Epidermal melanocyte (primary cell): ENCODE measurements around the gene LYRM1.
"Not testable (repeated sequence)": the region's sequence is repeated elsewhere in the genome, so short reads cannot be mapped to it uniquely, and the experiment has no call there.

Experiments
- DNase-seq: peaks from one replicate; pipeline ENCODE4 v3.0.0; 2011; ENCODE audit warnings: low spot score; ENCODE audit not compliant: insufficient read length

Gene LYRM1

DNA sequence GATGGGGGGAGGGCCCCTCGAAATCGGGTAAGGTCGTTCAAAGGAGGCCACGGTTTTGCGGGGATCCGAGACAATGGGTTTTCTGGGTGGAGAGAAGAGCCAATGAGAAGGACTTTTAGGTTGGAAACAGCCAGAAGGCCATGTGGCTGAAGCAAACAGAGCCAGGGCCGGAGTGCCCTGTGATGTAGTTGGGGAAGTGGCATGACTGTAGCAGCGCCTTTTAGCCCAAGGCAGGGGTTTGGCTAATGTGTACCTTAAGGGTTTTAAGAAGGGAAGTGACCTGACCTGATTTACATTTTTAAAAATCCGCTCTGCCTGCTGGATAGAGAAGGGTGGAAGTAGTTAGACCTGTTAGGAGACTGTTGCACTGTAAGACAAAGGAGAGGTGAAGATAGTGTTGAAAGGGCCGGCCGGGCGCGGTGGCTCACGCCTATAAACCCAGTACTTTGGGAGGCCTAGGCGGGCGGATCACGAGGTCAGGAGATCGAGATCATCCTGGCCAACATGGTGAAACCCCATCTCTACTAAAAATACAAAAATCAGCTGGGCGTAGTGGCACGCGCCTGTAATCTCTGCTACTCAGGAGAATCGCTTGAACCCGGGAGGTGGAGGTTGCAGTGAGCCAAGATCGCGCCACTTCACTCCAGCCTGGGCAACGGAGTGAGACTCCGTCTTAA lies 1.0 kb downstream of the LYRM1 start:
- DNase-seq: no peak

DNA sequence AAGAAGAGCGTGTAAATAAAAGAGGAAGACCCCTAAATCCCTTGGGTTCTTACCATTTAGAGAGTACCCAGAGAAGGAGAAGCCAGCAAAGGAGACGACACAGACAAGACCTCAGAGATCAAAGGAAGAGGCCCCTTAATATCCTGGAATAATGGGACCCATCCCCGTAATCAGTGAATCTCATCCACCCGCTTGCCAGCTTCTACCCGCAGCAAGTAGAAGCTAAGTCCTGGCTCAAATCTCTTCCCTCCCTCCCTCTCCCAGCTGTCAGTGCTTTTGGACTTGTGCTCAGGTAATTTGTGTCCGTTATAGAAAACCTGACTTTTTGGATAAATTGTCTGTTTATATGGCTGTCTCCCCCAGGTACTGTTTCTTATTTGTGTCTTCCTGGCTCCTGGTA lies 1.9 kb downstream of the LYRM1 start:
- no peak for DNase-seq

DNA sequence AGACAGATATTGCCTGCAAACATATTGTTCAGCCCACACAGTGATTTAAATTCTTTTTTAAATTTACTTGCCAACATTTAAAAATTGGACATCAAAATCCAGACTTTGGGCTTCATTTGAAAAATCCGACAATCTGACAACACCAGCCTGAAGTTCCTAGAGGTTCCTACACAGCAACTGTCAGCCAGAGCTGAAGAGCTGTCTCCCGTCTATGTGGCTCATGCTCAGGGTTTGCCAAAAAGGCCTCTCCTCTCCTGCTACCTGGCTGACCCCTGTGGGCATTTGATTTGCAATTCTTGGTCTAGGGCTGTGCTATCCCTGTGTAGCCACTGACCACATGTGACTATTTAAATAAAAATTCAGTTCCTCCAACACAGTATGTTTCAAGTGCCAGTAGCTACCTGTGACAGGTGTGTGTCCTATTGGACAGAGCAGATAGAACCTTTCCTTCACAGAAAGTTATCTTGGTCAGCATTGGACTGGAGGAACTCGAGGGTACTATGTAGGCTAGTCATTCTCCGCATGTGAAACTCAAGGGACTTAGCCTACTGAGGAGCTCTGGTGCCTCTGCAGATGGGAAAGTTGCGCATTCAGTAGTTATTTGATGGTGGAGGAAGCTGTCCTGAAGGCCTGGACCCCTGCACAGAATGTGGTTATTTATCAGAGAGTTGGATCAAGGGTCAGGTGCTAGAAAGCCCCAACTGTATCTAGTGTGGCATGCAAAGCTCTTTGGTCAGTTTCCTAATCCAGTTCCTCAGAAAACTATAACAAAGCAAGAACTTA lies 2.7 kb downstream of the LYRM1 start:
- no peak for DNase-seq

DNA sequence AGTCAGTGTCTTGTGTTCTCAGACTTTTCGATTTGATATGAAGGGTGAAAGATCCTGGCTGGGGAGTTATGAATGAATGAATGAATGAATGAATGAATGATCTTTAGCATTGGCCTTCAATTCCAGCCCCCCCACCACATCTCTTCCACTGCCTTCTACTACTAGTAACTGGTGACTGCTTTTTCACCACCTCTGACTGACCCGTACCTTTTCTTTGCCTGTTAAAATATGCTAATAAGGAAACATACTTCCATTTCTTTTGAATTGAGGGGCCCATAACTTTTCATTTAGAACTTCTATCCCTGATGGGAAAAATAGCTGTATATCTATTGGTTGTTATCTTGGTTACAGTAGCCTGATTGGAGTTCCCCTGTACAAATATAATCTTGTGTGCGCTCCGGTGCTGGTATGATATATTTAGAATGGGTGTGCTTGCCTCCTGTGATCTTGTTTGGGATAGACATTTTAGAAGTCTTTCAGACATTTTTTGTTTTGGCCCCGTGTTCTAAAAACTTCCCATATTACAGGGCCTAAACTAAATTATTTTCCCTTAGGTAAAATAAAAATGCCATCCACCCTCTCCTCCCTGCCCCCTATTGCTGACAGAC lies 3.4 kb downstream of the LYRM1 start:
- DNase-seq: no peak

DNA sequence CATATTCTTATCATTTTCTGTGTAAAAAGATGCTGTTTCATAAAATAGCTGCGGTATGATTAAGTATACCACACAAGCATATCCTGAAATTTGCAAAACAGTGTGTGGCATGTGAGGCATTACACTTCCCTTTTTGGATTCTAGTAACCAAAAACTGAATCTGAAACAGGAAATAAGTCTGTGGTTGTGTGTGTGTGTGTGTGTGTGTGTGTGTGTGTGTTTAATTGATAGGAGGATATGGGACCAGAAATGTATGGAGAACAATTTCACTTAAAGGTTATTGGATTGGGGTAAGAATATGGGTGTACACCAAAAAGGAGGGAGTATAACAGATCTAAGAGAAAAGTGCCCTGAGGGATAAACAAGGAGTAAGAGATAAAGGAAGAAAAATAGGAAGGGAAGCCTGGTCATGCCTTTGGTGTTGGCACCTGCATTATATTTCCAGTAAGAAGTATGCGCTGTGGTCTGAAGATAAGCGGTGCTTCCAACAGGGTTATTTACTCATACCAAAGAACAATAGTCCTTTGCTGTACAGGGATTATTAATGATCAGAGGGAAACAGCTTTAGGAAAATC lies 4.0 kb downstream of the LYRM1 start:
- DNase-seq: no peak

DNA sequence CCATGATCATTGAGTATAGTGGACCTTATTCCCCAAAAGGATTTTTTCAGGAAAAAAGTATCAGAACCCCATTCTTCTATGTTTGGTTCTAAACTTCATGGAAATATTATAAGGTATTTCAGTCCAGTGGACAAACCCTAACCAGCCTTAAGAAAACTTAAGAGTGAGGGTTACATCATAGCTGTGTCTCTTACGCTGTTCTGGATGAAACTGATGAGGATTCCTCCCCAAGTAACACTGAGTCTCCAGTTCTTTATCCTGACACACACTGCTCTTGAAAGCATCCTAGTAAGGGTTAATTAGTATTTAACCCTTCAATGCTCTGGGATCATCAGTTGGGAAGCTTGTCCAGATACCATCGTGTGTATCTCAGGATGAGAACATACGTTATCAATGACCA lies 5.0 kb downstream of the LYRM1 start:
- DNase-seq: no peak

DNA sequence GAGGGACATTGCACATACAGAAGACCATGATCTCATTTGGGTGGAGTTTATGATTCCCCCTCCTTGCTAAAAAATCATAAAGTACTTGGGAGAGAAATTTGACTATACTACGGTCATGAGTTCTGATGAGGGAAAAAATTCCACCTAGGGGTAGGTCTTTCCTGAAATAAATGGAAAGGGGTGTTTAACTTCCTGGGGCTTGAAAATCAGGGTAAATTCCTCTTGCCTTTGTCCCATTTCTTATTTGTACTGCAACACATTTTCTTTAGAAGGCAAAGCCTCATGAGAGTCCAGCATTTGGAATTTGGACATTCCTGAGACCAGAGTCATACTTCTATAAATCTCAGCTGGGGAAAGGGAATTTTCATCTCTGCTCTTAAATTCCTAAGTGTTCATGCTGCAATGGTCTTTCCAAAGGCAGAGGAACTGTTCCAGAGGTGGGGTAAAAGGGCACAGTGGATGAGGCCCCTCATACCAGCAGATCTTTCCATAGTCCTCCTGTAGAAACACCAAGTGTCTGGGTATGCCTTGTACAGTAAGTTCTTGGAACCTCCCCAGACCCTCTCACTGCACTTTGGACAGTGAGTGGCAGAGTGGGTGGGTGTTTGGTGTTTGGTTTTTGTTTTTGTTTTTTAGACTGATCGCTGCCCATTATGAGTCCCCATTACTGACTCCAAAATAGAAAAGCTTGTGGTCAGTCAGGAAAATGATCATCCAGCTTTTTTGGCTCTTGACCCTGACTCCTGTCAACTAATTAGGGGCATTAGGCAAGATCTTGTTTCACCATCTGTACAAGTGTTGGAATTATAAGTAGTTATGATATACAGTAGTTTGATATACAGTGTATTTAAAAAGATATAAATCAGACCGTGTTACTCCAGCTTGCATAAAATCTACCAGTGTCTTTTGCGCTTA lies 6.0 kb downstream of the LYRM1 start:
- no peak for DNase-seq

DNA sequence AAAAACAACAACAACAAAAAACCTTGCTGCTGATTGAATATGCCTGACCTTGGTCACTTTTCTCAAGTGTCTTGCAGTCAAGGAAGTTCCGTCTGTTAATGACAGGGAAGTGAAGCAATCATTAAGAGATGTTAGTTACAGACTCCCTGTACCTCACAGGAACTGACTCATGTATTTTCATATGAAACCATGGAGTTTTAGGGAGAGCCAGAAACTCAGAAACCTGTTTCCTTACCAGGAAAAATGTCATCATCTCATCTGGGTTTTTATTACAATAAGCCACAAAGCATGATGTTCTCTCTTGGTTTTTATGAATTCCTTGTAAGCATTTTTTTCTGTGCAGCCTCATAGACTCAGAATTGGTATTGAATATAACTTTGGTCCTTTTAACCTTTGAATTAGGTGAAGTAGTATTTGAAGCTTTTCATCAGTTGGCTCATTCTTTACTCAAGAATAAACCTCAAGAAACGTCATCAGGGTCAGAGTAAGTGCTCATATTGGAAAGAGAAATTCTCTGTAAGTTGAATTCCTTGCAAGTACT lies 10.3 kb downstream of the LYRM1 start:
- no peak for DNase-seq

DNA sequence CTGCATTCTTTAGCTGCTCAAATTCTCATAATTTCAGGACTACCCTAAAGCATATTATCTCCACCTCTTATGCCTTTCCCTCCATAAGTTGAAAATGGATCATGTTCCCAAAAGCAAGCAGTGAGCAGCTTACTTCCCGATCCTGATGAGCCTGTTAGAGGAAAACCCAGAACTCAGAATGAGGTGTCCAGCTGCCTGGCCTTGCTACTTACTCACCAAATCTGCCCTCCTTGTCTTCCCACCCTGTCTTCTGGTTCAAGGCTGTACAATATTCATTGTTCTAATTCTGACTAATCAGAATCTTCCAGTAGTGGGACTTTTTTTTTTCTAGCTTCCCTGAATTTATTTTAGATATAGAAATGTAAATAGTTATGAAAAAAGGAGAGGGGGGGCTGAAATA lies 10.8 kb downstream of the LYRM1 start:
- no peak for DNase-seq

DNA sequence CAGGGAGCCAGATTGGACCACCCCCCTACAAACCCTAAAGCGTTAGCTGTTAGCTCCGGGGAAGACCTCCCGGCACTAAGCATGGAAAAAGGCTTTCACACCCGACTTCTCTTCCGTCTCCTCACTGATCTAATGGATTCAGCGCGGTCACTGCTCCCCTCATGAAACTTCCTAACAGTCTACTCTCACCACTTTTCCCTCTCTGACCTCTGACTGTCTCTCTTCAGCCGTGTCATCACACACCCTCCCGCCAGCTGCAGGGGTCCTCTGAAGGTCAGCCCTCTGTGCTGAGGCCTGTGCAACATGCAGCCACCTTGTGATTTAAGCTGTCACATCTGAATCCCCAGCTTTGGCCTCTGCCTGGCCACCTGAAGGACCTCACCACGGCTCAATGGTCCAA lies 15.7 kb downstream of the LYRM1 start:
- no peak for DNase-seq

DNA sequence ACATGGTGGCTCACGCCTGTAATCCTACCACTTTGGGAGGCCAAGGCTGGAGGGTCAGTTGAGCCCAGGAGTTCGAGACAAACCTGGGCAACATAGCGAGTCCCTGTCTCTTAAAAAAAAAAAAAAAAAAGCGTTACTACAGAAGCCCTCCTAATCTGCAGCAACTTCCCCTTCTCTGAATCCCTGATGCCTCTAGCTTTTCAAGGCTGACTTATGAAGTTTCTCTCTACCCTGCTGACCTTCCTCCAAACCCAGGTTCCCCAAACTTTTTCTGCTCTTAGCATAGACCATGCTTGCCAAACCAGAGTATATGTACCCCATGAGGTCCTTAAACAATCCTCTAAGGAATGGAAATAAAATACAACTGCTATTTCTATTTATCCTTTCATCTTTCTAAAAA lies 16.4 kb downstream of the LYRM1 start:
- no peak for DNase-seq

DNA sequence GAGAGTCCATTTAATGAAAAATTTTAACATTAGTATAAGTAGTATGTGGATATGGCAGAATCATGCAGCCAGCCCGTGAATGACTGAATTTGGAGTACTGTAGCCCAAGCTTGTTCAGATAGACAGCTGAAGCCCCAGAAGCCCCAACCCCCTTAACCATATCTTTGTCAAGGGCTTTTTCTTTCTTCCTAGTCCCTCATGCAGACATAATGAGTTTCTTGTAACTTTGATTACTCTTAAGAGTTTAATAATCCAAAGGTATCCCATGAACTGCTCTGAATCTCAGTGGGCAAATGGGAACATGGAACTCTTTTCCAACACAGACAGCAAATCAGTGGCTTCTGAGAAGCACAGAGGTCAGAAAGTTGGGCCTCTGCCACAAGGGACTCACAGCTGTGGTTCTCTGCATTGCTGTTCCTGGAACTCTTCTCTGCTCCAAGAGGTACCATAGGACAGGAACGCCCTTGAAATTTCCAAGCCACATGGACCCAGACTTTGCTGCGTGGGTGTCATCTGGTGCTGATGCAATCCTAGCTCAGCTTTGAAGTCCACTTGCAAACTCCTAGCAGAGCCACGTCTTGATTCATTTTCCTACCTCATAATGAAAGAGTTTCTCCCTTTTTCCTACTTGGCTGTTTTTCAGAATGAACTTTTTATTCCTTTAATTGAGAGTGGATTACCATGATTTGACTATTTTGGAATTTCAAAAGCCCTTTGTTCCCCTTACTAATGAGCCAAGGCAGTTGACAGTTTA lies 18.1 kb downstream of the LYRM1 start:
- no peak for DNase-seq

DNA sequence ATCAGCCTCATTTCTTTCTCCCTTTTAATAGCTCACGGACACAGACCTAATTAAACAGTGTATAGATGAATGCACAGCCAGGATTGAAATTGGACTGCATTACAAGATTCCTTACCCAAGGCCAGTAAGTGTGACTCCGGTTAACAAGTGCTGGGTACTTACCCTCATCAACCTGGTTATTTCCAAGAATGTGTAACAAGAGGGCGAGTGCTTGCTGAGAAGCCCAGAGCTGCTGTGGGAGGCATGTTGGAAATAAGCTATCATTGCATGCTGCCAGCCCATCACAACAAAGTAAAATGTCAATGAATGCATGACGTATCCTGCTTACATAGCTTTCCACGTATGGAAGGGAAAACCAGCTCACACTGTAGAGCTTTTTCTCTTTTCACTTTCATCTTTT lies 19.5 kb downstream of the LYRM1 start:
- DNase-seq: no peak

DNA sequence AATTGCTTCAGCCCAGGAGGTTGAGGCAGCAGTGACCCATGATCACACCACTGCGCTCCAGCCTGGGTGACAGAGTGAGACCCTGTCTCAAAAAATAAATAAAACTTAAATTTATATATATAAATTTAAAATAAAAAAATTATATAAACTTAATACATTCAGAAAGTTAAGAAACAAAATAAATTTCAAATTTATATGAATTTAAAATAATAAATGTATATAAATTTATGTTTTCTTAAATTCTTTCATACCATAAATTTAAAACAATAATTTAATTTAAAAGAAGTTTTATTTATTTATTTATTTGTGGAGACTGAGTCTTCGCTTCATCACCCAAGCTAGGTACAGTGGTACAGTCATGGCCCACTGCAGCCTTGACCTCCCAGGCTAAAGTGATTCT lies 20.2 kb downstream of the LYRM1 start:
- DNase-seq: no peak

DNA sequence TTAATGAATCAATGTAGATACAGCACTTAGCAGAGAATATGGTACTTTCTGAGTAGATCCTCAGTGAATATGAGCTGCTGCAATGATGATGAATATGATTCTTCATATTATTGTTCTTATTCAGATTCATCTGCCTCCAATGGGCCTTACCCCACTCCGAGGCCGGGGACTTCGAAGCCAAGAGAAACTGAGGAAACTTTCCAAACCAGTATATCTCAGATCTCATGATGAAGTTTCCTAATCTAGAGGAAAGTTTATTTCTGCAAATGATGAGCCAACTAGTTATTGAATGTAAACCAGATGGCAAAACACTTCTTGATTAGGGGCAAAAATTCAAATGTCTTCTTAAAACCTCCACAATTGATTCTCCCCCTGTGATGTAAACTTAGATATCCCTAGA lies 23.3 kb downstream of the LYRM1 start:
- DNase-seq: no peak

DNA sequence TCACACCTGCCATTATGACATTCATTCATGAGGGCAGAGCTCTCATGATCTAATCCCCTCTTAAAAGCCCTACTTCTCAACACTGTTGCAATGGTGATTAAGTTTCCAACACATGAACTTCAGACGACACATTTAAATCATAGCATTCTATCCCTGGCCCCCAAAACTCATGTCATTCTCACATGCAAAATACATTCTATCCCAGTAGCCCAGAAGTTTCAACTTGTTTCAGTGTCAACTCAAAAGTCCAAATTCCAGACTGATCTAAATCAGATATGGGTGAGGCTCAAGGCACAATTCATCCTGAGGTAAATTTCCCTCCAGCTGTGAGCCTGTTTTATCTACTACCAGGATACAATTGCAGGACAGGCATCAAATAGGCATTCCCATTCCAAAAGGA lies 25.2 kb downstream of the LYRM1 start:
- no peak for DNase-seq

DNA sequence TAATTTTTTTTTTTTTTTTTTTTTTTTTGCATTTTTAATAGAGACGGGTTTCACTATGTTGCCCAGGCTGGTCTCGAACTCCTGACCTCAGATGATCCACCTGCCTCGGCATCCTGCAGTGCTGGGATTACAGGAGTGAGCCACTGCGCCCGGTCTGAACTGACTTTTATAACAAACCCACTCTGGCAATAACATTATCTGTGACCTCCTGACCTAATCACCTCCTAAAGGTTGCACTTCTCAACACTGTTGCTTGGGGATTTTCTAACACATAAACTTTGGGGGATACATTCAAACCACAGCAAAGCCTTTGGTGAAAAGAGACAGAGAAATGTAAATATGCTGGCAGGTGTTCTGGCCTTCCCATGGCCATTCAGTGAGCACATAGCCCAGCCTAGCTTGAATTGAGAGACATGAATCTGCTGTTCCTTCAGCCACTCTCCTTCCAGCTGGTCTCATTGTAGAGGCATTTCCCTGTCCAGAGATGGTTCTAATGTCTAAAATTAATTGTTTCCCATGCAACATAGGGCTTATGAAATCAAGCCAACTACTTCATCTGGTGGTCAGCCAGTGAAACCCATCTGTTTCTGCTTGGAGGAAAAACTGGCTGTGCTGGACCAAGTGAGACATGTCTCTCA lies 28.3 kb downstream of the LYRM1 start:
- no peak for DNase-seq

DNA sequence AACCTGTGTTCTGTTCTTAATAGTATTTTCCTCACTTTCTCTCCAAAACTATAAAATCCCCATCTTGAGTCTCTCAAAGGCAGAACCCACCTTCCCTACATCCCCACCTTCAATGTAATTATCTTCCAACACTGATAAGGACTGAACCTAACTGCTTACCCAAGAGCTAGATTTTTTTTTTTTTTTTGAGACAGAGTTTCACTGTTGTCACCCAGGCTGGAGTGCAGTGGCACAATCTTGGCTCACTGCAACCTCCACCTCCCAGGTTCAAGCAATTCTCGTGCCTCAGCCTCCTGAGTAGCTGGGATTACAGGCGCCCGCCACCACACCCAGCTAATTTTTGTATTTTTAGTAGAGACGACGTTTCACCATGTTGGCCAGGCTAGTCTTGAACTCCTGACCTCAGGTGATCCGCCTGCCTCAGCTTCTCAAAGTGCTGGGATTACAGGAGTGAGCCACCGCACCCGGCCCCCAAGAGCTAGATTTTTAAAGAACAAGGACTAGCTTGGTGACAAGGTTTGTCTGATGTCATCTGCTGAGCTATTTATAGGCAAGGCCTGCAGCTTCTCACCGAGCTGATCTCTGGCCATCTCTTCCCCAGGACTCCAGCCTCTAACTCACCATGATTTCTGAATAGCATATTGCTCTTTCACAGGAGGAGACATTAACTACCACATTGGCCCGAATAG lies 29.2 kb downstream of the LYRM1 start:
- not testable (repeated sequence) for DNase-seq

DNA sequence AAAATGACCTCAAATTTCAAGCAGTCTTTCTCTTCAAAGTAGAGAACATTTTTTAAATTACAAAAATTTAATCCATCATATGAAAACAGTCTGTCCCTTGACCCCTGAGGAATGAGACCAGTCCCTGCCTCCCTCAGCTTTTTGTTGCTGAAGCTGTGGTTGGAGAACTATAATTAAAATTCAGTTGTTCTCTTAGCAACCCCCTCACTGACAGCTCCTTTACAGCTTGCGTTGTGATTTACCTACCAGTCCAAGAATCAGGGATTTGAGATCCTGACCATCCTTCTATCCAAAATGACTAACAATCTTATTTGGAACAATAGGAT lies 29.8 kb downstream of the LYRM1 start:
- DNase-seq: no peak
